ENCODE results near the gene CDKN1B.

- TF ChIP-seq GATA2 (IDR thresholded peaks at IDR 0.05; ENCODE audit: low read depth, low read length), result no peak
- no peak for TF ChIP-seq GATA3 (IDR thresholded peaks at IDR 0.05; ENCODE audit: low read depth, low read length)
These were observed 36.0 kb upstream of the CDKN1B start for GRCh38 chr12:12681061-12681765.
